NCI-H2196 (cell line): Measurements from ENCODE around the gene VSIG10.
"Not testable (repeated sequence)": the region's sequence is repeated elsewhere in the genome, so short reads cannot be mapped to it uniquely, and the experiment has no call there.

Experiments used
- DNase-seq: peaks from one replicate; lab custom pipeline; 2025; ENCODE audit not compliant: unreplicated experiment; lab: John Stamatoyannopoulos, UW

Gene VSIG10, protein sequence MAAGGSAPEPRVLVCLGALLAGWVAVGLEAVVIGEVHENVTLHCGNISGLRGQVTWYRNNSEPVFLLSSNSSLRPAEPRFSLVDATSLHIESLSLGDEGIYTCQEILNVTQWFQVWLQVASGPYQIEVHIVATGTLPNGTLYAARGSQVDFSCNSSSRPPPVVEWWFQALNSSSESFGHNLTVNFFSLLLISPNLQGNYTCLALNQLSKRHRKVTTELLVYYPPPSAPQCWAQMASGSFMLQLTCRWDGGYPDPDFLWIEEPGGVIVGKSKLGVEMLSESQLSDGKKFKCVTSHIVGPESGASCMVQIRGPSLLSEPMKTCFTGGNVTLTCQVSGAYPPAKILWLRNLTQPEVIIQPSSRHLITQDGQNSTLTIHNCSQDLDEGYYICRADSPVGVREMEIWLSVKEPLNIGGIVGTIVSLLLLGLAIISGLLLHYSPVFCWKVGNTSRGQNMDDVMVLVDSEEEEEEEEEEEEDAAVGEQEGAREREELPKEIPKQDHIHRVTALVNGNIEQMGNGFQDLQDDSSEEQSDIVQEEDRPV

DNA sequence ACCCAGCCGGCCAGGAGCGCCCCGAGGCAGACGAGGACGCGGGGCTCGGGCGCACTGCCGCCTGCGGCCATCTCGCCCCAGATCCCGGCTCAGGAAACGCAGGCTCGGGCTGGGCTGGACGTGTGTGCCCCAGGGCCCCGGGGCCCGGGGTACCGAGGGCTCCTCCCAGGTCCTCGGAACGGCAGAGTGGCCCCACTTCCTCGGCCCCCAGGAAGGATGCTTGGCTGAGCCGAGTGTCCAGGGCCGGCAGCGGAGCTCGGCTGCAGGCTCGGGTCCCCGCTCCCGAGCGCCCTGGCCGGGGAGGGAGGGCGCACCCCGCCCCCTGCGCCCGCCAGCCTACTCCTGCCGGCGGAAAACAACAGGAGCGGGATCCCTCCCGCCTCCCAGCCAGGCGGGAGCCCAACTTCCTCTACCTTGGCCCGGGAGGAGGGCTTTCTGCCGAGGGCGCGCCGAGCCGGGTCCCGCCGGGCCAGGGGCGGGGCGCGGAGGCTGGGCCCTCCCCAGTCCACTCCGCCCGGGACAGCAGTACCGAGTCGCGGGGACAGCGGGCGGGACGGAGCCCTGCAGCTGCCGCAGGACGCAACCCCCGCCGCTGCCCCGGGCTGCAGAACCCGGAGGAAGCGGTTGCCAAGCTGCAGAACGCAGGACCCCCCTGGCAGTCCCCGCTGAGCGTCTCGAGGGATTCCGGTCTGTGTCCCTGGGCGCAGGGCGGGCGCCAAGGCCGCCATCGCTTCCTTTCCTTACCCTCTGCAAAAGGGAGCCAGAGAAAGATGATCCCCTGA is at the start of gene VSIG10:
Gene VSIG10, minus strand, starts transcription at position 411 of the 782 bp plus-strand sequence. Its CDS starts 340 bp downstream, at position 71.
- DNase-seq, result peak; percentile 71

DNA sequence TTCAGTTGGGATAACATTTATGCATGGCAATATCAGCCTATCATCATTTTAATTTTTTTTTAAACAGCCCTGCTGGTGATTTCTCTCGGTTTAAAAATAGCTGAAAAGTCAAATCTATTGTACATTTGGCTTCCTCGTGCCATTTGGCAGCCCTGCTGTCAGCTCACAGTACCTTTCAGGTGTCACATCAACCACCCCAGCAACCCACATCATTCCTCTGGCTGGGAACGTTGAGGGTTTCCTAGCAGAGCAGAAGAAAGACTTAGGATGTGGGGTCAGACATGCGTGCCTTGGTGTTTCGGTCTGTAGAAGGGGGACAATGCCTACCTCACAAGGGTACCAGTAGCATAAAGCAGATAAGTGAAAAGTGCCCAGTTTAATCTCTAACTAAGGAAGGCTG is 47.9 kb upstream of the VSIG10 start:
- DNase-seq, result no peak

DNA sequence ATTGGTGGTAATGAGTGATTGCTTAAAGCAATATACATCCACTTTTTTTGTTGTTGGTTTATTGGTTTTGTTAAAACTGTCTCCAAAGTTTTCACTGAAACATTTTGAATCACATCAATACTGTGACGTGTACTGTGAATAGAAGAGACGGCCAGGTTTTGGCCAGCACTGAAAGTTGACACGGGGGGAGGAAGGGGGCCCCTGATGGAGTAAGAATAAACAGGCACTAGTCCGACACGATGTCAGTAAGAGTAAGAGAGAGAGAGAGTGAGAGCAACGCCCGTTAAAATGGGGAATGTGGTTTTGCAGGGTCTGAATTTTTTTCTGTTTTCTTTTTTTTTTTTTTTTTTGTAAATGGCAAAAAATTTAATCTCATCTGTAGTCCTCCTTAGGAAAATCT is 46.8 kb upstream of the VSIG10 start:
- no peak for DNase-seq

DNA sequence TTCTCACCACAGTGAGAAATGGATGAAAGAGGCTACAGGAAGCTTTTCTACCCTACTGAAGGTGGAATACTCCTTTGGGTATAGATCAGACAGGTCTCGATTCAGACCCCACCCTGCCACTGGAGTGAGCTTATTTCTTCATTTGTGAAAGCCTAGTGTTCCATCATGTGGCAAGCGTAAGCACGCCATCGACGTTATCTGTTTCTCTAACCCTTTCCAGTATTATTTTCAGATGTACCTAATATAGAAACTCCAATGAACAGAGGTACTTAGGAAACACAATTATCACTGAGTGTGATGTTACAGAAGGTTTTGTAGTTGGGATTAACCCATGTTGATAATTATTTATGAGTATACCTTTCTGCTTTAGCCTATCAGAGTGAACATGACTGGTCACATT is 44.5 kb upstream of the VSIG10 start:
- no peak for DNase-seq

DNA sequence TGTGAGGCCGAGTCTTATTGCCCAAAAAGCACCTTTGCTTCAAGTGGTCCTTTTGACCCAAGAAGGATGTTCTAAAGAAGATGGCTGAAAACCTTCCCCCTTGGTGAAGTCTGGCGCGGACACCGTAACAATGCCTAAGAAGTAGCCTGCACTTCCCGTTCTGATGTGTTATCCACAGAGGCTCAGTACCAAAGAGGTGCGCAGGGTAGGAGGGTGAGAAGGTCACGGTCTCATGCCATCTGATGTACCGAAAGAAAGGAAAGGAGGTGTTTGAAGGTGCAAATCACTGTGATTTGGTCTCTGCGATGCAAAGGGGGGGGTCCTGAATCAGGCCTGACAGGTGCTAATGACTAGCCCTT is 42.0 kb upstream of the VSIG10 start:
- DNase-seq, result no peak

DNA sequence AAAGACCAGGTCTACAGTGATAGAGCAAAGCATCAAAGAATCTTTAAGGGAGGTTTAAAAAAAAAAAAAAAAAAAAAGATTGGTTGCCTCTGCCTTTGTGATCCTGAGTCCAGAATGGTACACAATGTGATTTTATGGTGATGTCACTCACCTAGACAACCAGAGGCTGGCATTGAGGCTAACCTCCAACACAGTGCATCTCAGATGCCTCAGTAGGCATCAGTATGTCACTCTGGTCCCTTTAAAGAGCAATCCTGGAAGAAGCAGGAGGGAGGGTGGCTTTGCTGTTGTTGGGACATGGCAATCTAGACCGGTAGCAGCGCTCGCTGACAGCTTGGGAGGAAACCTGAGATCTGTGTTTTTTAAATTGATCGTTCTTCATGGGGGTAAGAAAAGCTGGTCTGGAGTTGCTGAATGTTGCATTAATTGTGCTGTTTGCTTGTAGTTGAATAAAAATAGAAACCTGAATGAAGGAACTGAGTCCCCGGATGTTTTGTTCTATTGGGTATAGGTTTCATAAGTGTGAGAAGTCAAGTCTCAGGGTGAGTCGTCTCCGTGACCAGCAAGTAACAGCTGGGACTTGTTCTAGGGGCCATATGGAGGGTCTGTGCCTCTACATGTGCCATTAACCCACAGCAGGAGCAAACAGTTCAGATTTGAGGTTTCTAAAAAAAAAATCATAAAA is 41.4 kb upstream of the VSIG10 start:
- DNase-seq, result no peak

DNA sequence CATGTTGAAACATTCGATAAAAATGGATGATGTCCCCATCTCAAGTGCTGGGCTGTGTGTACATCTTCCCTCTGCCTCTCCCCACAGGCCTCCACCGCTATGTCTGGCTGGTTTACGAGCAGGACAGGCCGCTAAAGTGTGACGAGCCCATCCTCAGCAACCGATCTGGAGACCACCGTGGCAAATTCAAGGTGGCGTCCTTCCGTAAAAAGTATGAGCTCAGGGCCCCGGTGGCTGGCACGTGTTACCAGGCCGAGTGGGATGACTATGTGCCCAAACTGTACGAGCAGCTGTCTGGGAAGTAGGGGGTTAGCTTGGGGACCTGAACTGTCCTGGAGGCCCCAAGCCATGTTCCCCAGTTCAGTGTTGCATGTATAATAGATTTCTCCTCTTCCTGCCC is 40.7 kb upstream of the VSIG10 start:
- no peak for DNase-seq

DNA sequence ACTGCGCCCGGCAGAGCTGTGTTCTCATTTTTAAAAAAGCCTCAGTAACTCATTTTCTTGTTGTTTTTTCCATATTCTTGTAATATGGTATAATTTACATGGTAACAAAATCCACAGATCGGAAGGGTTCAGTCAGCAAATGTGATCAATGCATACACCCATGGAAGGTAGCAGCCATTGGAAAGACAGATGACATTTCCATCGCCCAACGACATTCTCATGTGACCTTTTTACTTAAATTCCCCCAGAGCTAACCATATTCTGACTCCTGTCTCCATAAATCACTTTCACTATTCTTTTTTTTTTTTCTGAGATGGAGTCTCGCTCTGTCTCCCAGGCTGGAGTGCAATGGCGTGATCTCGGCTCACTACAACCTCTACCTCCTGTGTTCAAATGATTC is 37.0 kb upstream of the VSIG10 start:
- no peak for DNase-seq

DNA sequence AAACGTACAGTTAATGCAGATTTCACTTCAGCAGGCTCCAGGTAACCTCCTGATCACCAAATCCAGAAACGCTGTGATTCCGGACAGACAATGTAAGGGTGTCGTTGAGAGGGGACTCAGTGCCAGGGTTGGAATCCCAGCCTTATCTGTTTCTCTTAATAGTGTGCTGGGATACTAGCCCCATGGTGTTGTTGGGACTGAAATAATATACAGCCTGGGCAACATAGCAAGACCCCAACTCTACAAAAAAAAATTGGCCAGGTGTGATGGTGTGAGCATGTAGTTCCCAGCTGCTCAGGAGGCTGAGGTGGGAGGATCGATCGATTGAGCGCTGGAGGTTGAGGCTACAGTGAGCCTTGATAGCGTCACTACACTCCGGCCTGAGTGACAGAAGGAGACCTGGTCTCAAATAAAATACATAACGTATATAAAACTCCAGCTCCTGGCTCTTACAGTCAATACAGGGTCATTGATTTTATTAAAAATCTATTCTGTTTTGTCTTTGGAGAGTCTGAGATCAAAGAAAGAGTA is 33.4 kb upstream of the VSIG10 start:
- DNase-seq, result no peak

DNA sequence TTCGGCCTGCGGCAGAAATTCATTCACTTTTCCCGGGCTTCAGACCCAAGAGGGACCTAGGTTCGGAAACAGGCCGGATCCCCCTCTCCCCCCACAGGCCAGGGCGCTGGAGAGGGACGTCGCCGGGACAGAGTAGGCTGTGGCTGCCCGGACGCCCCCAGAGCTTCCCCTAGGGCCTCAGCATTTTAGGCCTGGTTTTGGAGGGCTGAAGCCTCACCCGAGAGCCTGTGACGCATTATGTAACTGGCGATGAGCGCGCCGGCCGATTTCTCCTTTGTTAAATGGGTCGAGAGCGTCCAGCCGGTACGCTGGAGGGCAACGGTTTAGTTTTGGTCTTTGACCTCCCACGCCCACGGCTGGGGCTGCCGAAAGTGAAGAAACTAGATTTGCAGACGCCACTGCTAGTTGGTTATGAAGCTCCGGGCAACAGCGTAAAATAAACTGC is 32.8 kb upstream of the VSIG10 start:
- no peak for DNase-seq

DNA sequence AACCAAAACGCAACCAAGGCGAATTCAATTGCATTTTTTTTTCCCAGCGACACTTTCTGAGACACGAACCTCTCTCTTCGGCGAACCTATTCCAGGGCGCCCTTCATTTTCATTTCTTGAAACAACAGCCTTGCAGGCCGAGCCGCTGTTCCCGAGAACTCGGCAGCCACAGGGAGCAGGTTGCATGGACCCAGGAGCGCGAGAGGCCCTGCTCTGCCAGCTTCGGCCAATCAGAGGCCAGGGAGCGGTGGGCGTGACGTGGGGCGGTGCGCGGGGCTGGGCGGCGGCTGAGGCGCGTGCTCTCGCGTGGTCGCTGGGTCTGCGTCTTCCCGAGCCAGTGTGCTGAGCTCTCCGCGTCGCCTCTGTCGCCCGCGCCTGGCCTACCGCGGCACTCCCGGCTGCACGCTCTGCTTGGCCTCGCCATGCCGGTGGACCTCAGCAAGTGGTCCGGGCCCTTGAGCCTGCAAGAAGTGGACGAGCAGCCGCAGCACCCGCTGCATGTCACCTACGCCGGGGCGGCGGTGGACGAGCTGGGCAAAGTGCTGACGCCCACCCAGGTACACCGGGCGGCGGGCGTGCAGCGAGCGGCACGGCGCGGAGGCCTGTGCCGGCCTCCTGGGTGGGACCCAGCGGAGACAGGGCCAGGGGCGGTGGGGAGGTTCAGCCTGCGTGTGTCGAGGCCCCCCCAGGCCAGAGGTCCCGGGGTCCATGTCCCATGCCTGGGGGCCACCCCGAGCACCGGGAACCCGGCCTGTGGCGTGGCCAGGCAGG is 32.2 kb upstream of the VSIG10 start, which contains the start of gene PEBP1:
Gene PEBP1, plus strand, starts transcription at position 337 of the 771 bp plus-strand sequence. Its CDS starts 86 bp downstream, at position 423.
- peak; percentile 88 for DNase-seq

DNA sequence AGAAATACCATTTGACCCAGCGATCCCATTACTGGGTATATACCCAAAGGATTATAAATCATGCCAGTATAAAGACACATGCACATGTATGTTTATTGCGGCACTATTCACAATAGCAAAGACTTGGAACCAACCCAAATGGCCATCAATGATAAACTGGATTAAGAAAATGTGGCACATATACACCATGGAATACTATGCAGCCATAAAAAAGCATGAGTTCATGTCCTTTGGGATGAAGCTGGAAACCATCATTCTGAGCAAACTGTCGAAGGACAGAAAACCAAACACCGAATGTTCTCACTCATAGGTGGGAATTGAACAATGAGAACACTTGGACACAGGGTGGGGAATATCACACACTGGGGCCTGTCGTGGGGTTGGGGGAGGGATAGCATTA is 25.6 kb upstream of the VSIG10 start:
- not testable (repeated sequence) for DNase-seq

DNA sequence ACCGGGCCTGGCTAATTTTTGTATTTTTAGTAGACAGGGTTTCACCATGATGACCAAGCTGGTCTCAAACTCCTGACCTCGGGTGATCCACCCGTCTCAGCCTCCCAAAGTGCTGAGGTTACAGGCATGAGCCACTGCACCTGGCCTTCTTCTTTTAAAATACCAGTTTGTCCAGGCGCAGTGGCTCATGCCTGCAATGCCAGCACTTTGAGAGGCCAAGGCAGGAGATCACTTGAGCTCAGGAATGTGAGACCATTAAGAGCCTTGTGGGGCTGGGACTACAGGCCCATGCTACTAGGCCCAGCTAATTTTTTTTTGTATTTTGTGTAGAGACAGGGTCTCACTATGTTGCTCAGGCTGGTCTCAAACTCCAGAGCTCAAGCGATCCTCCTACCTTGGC is 24.1 kb upstream of the VSIG10 start:
- no peak for DNase-seq

DNA sequence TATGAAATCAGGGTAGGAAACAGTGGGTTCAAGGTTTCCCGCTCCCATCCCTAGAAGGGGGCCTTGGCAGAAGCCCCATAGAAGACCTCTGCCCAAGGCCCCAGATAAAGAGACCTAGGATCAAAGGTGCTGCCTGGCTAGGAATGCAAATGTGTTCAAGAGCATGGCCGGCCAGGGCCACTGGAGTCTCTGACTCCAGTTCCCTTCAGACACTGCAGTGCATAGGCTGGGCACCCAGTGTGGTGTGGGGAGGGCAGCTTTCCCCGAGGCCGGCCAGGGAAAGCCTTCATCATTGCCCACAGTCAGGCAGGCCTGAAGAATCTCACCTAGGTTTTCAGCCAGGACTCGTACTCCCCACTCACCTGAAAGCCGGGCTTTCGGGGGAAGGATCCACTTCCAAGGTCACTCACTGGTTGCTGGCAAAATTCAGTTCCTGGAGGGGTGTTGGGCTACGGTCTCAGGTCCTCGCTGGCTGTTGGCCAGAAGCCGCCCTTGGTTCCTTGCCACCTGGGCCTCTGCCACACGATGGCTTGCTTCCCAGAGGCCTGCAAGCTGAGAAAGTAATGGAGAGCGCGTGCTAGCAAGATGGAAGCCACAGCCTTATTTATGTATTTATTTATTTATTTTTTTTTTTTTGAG is 22.4 kb upstream of the VSIG10 start:
- DNase-seq, result peak; percentile 89

DNA sequence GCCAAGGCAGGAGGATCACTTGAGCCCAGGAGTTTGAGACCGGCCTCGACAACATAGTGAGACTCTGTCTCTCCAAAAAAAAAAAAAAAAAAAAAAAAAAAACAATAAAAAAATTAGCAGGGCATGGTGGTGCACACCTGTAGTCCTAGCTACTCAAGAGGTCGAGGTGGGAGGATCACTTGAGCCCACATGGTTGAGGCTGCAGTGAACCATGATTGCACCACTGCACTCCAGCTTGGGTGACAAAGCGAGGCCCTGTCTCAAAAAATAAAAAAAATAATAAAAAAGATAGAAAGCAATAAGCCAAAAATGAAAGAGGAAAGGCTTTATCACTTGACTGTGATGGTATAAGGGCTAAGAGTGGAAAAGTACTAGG is 21.9 kb upstream of the VSIG10 start:
- no peak for DNase-seq

DNA sequence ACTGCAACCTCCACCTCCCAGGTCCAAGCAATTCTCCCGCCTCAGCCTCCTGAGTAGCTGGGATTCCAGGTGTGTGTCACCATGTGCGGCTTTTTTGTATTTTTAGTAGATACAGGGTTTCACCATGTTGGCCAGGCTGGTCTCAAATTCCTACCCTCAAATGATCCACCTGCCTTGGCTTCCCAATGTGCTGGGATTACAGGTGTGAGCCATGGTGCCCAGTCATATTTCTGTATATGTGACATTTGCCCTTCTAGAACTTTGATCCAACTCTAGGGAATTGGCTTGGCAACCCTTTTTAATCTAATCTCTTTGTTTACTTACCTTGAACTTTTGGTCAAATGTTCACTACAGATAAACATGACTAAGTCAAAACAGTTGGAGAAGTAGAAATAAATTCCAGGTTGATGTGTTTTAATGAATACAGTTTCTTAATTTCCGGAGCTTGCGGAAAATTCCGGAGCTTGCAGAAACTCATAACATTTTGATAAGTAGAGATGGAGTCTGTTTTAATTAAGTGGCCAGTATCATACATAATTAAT is 20.6 kb upstream of the VSIG10 start:
- no peak for DNase-seq

DNA sequence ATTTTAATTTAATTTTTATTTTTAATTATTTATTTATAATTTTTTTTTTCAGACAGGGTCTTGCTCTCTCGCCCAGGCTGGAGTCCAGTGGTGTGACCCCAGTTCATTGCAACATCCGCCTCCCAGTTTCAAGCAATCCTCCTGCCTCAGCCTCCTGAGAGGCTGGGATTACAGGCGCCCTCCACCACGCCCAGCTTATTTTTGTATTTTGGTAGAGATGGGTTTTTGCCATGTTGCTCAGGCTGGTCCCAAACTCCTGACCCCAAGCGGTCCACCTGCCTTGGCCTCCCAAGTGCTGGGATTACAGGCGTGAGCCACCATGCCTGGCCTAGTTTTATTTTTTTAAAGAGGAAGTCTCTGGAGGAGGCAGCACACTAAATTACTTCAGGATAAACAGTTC is 18.5 kb upstream of the VSIG10 start:
- no peak for DNase-seq

DNA sequence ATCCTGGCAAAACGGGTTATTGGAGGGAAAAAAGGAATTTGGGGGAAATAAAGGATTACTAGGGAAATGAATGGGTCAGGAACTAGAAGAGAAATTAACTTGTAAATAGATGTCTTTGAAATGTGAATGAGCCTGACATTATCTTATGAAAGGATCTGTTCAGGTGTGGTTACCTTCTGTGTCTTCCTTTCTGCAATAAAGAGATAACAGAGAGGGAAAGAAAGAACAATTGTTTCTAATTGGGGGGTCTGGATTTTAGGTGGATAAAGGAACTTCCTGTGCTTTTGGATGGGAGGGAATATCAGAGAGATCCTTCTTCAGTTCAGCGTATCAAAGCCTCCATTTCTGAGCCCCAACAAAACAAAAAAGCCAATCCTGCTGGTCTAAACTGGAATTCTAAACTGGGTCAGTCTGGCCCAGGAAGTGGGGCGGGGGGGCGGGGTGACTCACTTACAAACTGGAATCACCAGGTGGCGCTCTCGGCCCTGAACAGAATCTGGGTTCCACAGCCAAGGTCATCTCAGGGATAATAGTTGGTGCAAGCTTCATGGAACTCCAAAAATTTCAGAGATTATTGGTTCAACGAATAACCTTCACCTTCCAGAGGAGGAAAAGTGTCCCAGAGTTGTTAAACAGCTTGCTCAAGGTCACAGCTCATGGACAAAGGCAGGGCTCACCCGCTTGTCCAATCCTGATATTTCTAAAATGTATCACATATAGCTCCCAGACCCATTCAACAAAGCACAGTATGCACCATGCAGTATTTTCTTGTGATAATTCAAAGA is 17.0 kb upstream of the VSIG10 start:
- peak; percentile 86 for DNase-seq

DNA sequence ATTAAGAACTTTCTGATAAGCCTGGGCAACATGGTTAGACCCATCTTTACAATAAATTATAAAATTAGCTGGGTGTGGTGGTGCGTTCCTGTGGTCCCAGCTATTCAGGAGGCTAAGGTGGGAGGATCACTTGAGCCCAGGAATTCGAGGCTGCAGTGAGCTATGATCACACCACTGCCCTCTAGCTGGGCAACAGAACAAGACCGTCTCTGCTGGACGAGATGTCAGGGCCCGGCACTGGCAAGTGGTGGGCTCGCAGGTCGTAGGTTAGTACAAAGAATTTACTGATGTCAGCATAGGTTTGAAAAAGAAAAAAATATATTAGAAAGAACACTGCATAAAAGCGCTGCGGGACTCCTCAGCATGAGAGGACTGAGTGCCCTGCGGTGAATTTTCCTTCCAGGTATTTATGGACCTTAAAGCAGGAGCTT is 15.7 kb upstream of the VSIG10 start:
- DNase-seq, result no peak
